ENCODE results near the gene TMEM115. TPM values are rescaled to one million over a fixed set of nuclear protein-coding genes. Genes with fewer than 3 reads are reported as not detected.

The TMEM115 gene
- total RNA-seq, 1 experiment from 2014 or later, result 56.6 TPM

DNA sequence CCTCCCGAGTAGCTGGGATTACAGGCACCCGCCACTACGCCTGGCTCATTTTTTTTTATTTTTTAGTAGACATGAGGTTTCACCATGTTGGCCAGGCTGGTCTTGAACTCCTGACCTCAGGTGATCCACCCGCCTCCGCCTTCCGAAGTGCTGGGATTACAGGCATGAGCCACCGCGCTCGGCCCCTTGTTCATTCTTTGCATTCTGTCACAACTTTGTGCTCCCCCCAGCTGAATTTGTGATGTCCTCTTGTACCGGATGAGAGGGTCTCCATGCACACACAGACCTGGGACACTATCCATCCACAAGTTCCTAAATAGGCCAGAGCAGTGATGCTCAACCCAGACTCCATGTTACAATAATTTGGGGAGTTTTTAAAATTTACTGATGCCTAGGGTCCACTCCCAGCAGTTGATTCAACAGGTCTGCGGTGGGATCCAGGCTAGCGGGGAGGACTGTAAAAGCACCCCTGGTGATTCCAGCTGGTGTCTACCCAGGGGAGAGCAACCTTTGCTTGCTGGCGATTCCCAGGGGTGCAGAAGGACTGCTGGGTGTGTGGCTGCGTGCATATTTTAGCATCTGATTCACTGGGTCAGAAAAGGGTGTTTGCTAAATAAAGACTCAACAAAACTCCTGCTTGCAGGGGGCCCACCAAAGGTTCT lies 19.7 kb downstream of the TMEM115 start:
- BruUV-seq (replicated peaks), result no TSS peak
- H3K9ac ChIP-seq (ENCODE audit: low read length), result no peak overlapping the region
- H3K9me3 ChIP-seq (ENCODE audit: low read length), result no peaks in the 10 kb centered on the region
- no peaks in the 10 kb centered on the region for H3K9me2 ChIP-seq (replicated peaks; ENCODE audit: low read length)
- H3K4me1 ChIP-seq (ENCODE audit: insufficient read depth, low read length), result peaks cover 23% of the 10 kb centered on the region
- intact Hi-C loops (cut with micrococcal nuclease), result no loop called here
- H3K4me2 ChIP-seq (ENCODE audit: low read length), result no peak overlapping the region
- H2AFZ ChIP-seq (ENCODE audit: low read length), result no peak overlapping the region
- no peak overlapping the region for H3K4me3 ChIP-seq (ENCODE audit: low read length)
- H3K79me2 ChIP-seq (ENCODE audit: low read length), result peaks cover 25% of the 10 kb centered on the region
- POLR2A ChIA-PET (ENCODE audit: unreplicated experiment), result interaction anchor here (0.7 kb wide), 1 partner anchor 158 kb away, joined by 28 read pairs; no protein-coding TSS in a partner anchor
- no peaks in the 10 kb centered on the region; the same call in 1 of the 2 replicates for H3K36me3 ChIP-seq (ENCODE audit: low read depth, low read length)
- no peaks in the 10 kb centered on the region for H3F3A ChIP-seq (ENCODE audit: low read length, unreplicated experiment)
- H3K27ac ChIP-seq (ENCODE audit: low read length), result no peak overlapping the region
- CTCF ChIA-PET, result no interaction called here
- peaks cover 5% of the 10 kb centered on the region; the same call in 1 of the 2 replicates for H4K20me1 ChIP-seq (ENCODE audit: low read length)
- no peak for ATAC-seq
- TF ChIP-seq EZH2phosphoT487 (IDR thresholded peaks at IDR 0.05; ENCODE audit: borderline replicate concordance, low read length) (no peak), EZH2 (IDR thresholded peaks at IDR 0.05; ENCODE audit: low read length, unreplicated experiment) (no peak)
- TF ChIP-seq, protein P1, sequence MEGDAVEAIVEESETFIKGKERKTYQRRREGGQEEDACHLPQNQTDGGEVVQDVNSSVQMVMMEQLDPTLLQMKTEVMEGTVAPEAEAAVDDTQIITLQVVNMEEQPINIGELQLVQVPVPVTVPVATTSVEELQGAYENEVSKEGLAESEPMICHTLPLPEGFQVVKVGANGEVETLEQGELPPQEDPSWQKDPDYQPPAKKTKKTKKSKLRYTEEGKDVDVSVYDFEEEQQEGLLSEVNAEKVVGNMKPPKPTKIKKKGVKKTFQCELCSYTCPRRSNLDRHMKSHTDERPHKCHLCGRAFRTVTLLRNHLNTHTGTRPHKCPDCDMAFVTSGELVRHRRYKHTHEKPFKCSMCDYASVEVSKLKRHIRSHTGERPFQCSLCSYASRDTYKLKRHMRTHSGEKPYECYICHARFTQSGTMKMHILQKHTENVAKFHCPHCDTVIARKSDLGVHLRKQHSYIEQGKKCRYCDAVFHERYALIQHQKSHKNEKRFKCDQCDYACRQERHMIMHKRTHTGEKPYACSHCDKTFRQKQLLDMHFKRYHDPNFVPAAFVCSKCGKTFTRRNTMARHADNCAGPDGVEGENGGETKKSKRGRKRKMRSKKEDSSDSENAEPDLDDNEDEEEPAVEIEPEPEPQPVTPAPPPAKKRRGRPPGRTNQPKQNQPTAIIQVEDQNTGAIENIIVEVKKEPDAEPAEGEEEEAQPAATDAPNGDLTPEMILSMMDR (conservative IDR thresholded peaks at IDR 0.05; ENCODE audit: low read depth, low read length), result no peak
- DNase-seq, result no peak
- no peaks in the 10 kb centered on the region for H3K27me3 ChIP-seq (ENCODE audit: low read length)

DNA sequence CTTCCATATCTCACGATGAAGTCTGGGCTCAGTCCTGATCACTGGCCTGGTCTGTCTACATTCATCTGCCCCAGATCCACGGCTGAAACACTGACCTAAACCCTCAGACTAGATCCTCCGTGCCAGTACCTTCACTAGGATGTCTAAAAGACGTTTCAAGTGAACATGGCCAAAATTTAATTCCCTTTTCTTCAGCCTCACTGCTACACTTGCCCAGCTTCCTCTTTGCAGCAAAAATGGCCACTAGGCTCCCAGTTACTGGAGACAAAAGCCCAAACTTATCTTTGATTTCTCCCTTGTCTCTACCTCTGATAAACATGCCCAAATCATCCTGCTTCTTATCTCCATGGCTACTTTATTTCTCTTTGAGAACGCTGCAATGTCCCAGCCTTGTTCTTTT lies 20.4 kb downstream of the TMEM115 start:
- H3K4me1 ChIP-seq (ENCODE audit: insufficient read depth, low read length), result peaks cover 29% of the 10 kb centered on the region
- H3K9ac ChIP-seq (ENCODE audit: low read length), result no peak overlapping the region
- DNase-seq, result no peak
- ChIA-PET CTCF (interaction anchor here (0.7 kb wide), 1 partner anchor 11 kb away, joined by 5 read pairs; the partner anchor contains the start of gene NPRL2), POLR2A (ENCODE audit: unreplicated experiment) (interaction anchor here (0.7 kb wide), 1 partner anchor 157 kb away, joined by 28 read pairs; no protein-coding TSS in a partner anchor)
- H3F3A ChIP-seq (ENCODE audit: low read length, unreplicated experiment), result no peaks in the 10 kb centered on the region
- peaks cover 11% of the 10 kb centered on the region; the same call in 1 of the 2 replicates for H4K20me1 ChIP-seq (ENCODE audit: low read length)
- H3K4me3 ChIP-seq (ENCODE audit: low read length), result no peak overlapping the region
- peaks cover 32% of the 10 kb centered on the region for H3K79me2 ChIP-seq (ENCODE audit: low read length)
- no peaks in the 10 kb centered on the region for H3K9me3 ChIP-seq (ENCODE audit: low read length)
- TF ChIP-seq, protein P1 (conservative IDR thresholded peaks at IDR 0.05; ENCODE audit: low read depth, low read length), result no peak
- TF ChIP-seq EZH2 (IDR thresholded peaks at IDR 0.05; ENCODE audit: low read length, unreplicated experiment) (no peak), EZH2phosphoT487 (IDR thresholded peaks at IDR 0.05; ENCODE audit: borderline replicate concordance, low read length) (no peak)
- no peak overlapping the region for H3K27ac ChIP-seq (ENCODE audit: low read length)
- ATAC-seq, result no peak
- intact Hi-C loops (cut with micrococcal nuclease), result no loop called here
- no TSS peak for BruUV-seq (replicated peaks)
- no peak overlapping the region for H3K4me2 ChIP-seq (ENCODE audit: low read length)
- no peaks in the 10 kb centered on the region for H3K9me2 ChIP-seq (replicated peaks; ENCODE audit: low read length)
- H3K27me3 ChIP-seq (ENCODE audit: low read length), result no peaks in the 10 kb centered on the region
- H2AFZ ChIP-seq (ENCODE audit: low read length), result no peak overlapping the region
- no peaks in the 10 kb centered on the region; the same call in 1 of the 2 replicates for H3K36me3 ChIP-seq (ENCODE audit: low read depth, low read length)

Measured in PC-3 (cell line).